Upper lobe of left lung (tissue), 6 donors: Measurements from ENCODE around the gene SPESP1. TPM values are rescaled to one million over a fixed set of nuclear protein-coding genes. Genes with fewer than 3 reads are reported as not detected.
"Not testable (repeated sequence)": the region's sequence is repeated elsewhere in the genome, so short reads cannot be mapped to it uniquely, and the experiment has no call there.

Experiments used
- ATAC-seq, 2 donors: fragments of 200-7000 bp; cut with Tn5 transposase; one replicate each; pipeline ENCODE4 v1.9.1; 2022; ENCODE audit warnings: mild to moderate bottlenecking in 2 of 2, moderate library complexity in 2 of 2; ENCODE audit not compliant: low FRiP score in 2 of 2
- DNase-seq, 2 donors: peaks; one replicate each; pipeline ENCODE4 v3.0.0-alpha.2; 2019 to 2020
- H3K27ac ChIP-seq, 4 donors: fragments of 200-600 bp; sonication (generic); one replicate each; pipeline ENCODE4 v1.5.1; 2016 to 2019
- H3K27me3 ChIP-seq, 4 donors: fragments of 200-600 bp; sonication (generic); one replicate each; pipeline ENCODE4 v1.5.1; 2017 to 2019
- H3K36me3 ChIP-seq, 4 donors: fragments of 200-600 bp; sonication (generic); one replicate each; pipeline ENCODE4 v1.5.1; 2016 to 2019
- H3K4me1 ChIP-seq, 4 donors: fragments of 200-600 bp; sonication (generic); one replicate each; pipeline ENCODE4 v1.5.1; 2018 to 2019
- H3K4me3 ChIP-seq, 4 donors: fragments of 200-600 bp; sonication (generic); one replicate each; pipeline ENCODE4 v1.5.1; 2017 to 2019; ENCODE audit warnings: mild to moderate bottlenecking in 2 of 4, moderate library complexity in 1 of 4
- H3K9me3 ChIP-seq, 4 donors: fragments of 200-600 bp; sonication (generic); one replicate each; pipeline ENCODE4 v1.5.1; 2018 to 2019
- CTCF ChIP-seq, 6 experiments: fragments of 450-650 bp in 4 of 6; fragments of 200-600 bp in 2 of 6; sonication (generic) in 2 of 6; IDR thresholded peaks; one replicate each; pipeline ENCODE4 v1.5.1; 2016 to 2019; ENCODE audit warnings: antibody characterized with exemption in 6 of 6
- EP300 ChIP-seq, 4 donors: sonication (generic); formaldehyde crosslinking; IDR thresholded peaks; one replicate each; pipeline ENCODE4 v1.5.1; 2017; ENCODE audit warnings: antibody characterized with exemption in 4 of 4, control low read depth in 2 of 4
- POLR2A ChIP-seq, 4 donors: fragments of 450-650 bp; IDR thresholded peaks; one replicate each; pipeline ENCODE4 v1.5.1; 2016 to 2017; ENCODE audit warnings: antibody characterized with exemption in 4 of 4, mild to moderate bottlenecking in 2 of 4
- POLR2AphosphoS5 ChIP-seq, 2 donors: sonication (generic); formaldehyde crosslinking; IDR thresholded peaks; one replicate each; pipeline ENCODE4 v1.5.1; 2017; ENCODE audit warnings: antibody characterized with exemption in 2 of 2
- WGBS, 2 donors: methylation state at CpG; one replicate each; pipeline ENCODE4 v1.1.5; 2017 to 2018; 5-methylcytosine and 5-hydroxymethylcytosine counted together
- total RNA-seq, 6 donors: library from RNA; depleted of rRNA in 4 of 6; stranded (reverse); fragments of >200 nt in 4 of 6; gene quantifications; one replicate each; pipeline versions ENCODE4 v1.1.0 to v1.2.1, GENCODE V29; 2016 to 2021
- donor health status: DM: no; HTN: no; CAD: no; lungs with moderate emphysema.
- donor health status: DM: no; HTN: yes; CAD: no; lungs with severe emphysema.

The SPESP1 gene
- total RNA-seq, 6 donors from 2014 or later = 0.91 to 5.1 (median 2.5) TPM; not detected in 1

DNA sequence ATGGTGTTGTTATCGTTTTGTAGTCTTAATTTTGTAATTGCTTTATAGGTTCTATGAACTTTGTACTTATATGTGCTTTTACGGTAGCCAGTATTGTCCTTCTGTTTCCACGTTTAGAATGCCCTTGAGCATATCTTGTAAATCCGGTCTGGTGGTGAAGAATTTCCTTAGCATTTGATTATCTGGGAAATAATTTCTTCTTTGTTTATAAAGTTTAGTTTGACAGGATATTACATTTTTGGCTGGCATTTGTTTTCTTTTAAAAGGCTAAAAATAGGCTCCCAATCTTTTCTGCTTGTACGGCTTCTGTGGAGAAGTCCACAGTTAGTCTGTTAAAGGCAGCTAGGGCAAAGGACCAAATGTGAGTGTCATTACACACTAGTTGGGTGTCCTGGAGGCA, 36.7 kb downstream of the SPESP1 start:
- peaks cover 9 to 19% (median 15%) of the 10 kb centered on the region in 4 donors for H3K9me3 ChIP-seq
- no peak overlapping the region for H3K4me3 ChIP-seq
- no peaks in the 10 kb centered on the region for H3K4me1 ChIP-seq
- H3K27ac ChIP-seq = no peak overlapping the region
- DNase-seq (no peak), ATAC-seq (no peak)
- H3K27me3 ChIP-seq = no peaks in the 10 kb centered on the region
- TF ChIP-seq CTCF (IDR thresholded peaks at IDR 0.05) = no peak
- WGBS, 2 donors = 52 to 55% methylated on average over 5 of the region's 5 CpGs
- H3K36me3 ChIP-seq = no peaks in the 10 kb centered on the region

GRCh38 chr15:68967948-68968347, 37.6 kb downstream of the SPESP1 start:
- ATAC-seq = no peak
- Histone ChIP-seq H3K4me3 (no peak overlapping the region), H3K36me3 (no peaks in the 10 kb centered on the region), H3K27ac (no peak overlapping the region), H3K9me3 (peaks cover 9 to 19% (median 15%) of the 10 kb centered on the region in 4 donors), H3K27me3 (no peaks in the 10 kb centered on the region), H3K4me1 (peaks cover 0 to 5% (median 2%) of the 10 kb centered on the region in 4 donors)
- TF ChIP-seq POLR2A (IDR thresholded peaks at IDR 0.05) = no peak
- TF ChIP-seq EP300 (IDR thresholded peaks at IDR 0.05) = no peak
- no peak for TF ChIP-seq CTCF (IDR thresholded peaks at IDR 0.05)
- TF ChIP-seq POLR2AphosphoS5 (IDR thresholded peaks at IDR 0.05) = no peak
- no peak for DNase-seq

DNA sequence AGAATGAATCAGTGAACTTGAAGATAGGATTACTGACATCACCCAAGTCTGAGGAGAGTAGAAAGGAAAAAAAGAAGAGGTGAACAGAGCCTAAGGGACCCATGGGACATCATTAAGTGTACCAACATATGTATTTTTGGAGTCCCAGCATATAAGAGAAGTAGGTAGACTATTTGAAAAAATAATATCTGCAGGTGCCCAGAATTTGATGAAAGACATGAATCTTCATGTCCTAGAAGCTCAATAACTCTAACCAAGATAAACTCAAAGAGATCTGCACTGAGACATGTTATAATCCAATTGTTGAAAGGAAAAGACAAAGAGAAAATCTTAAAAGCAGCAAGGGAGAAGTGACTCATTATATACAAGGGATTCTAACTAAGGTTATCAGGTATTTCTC, 39.0 kb downstream of the SPESP1 start:
- Histone ChIP-seq H3K4me3 (no peak overlapping the region), H3K27me3 (no peaks in the 10 kb centered on the region), H3K36me3 (no peaks in the 10 kb centered on the region), H3K27ac (no peak overlapping the region), H3K4me1 (peaks cover 0 to 5% (median 2%) of the 10 kb centered on the region in 4 donors), H3K9me3 (peaks cover 9 to 19% (median 15%) of the 10 kb centered on the region in 4 donors)
- TF ChIP-seq EP300 (IDR thresholded peaks at IDR 0.05) (no peak), POLR2A (IDR thresholded peaks at IDR 0.05) (no peak), CTCF (IDR thresholded peaks at IDR 0.05) (no peak), POLR2AphosphoS5 (IDR thresholded peaks at IDR 0.05) (no peak)
- ATAC-seq = no peak
- DNase-seq = no peak

DNA sequence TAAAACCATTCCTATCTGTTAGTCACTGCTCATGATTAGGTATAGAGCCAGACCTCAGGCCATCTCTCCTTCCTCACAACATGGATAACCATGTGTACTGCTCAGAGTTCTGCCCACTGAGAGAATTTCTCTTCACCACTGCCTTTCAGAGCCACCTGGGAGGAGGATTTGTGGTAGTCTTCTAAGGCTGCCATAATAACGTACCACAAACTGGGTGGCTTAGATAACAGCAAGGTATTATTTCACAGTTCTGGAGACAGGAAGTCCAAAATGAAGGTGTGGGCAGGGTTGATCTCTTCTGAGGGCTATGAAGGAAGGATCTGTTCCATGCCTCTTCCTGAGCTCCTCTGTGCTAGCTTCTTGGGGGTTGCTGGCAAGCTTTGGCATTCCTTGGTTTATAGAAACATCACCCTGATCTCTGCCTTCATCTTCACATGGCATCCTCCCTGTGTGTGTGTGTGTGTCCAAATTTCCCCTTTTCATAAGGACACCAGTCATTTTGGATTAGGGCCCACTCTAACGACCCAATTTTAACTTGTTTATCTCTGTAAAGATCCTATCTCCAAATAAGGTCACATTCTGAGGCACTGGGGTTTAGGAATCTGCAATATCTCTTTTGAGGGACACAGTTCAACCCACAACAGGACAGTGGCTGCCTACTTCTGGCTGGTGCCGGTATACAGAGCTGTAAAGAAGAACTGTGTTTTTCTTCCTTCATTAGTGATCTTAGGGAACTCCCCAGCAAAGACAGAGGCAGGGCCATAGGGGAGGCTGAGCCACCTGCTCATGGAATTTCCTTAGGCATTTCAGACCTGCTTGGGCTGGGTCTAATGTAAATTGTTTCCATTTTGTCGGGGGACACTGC, 42.1 kb downstream of the SPESP1 start:
- no peak for TF ChIP-seq POLR2A (IDR thresholded peaks at IDR 0.05)
- TF ChIP-seq EP300 (IDR thresholded peaks at IDR 0.05) = no peak
- no peak for TF ChIP-seq CTCF (IDR thresholded peaks at IDR 0.05)
- TF ChIP-seq POLR2AphosphoS5 (IDR thresholded peaks at IDR 0.05) = no peak
- no peak overlapping the region for H3K4me3 ChIP-seq
- no peaks in the 10 kb centered on the region for H3K36me3 ChIP-seq
- DNase-seq = no peak
- no peak for ATAC-seq
- H3K27me3 ChIP-seq = no peaks in the 10 kb centered on the region
- no peak overlapping the region for H3K27ac ChIP-seq
- WGBS, 2 donors = 21 to 40% methylated on average over 4 of the region's 4 CpGs
- peaks cover 9 to 19% (median 14%) of the 10 kb centered on the region in 4 donors for H3K9me3 ChIP-seq
- peaks cover 0 to 5% (median 2%) of the 10 kb centered on the region in 4 donors for H3K4me1 ChIP-seq

DNA sequence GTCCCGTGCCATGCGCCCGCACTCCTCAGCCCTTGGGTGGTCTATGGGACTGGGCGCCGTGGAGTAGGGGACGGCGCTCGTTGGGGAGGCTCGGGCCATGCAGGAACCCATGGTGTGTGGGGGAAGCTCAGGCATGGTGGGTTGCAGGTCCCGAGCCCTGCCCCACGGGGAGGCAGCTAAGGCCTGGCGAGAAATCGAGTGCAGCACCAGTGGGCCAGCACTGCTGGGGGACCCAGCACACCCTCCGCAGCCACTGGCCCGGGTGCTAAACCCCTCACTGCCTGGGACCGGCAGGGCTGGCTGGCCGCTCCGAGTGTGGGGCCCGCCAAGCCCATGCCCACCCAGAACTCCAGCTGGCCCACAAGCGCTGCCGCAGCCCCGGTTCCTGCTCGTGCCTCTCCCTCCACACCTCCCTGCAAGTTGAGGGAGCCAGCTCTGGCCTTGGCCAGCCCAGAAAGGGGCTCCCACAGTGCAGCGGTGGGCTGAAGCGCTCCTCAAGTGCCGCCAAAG, 45.4 kb downstream of the SPESP1 start:
- H3K27ac ChIP-seq, ATAC-seq, H3K4me3 ChIP-seq, H3K36me3 ChIP-seq, H3K9me3 ChIP-seq, H3K27me3 ChIP-seq, H3K4me1 ChIP-seq: not testable (repeated sequence)
- 97 to 98% methylated on average over 9 to 12 of the region's 26 CpGs for WGBS, 2 donors
- peak in 1 of 2 donors; percentile 69 for DNase-seq

DNA sequence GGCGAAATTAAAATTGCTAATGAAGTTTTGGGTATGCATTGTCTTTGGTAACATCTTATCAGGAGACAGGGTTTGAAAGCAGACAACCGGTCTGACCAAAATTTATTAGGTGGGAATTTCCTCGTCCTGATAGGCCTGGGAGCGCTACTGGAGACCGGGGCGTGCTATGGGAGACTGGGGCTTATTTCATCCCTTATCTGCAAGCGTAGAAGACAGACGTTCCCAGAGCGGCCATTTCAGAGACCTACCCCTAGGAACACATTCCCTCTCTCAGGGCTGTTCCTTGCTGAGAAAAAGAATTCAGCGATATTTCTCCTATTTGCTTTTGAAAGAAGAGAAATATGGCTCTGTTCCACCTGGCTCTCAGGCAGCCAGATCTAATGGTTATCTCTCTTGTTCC, 47.1 kb downstream of the SPESP1 start:
- ATAC-seq, H3K4me1 ChIP-seq, H3K36me3 ChIP-seq, H3K9me3 ChIP-seq, H3K4me3 ChIP-seq, H3K27ac ChIP-seq, DNase-seq, H3K27me3 ChIP-seq: not testable (repeated sequence)
- WGBS, 2 donors = 89 to 92% methylated on average over 10 of the region's 10 CpGs
